T-helper 2 cell treated with Interferon-gamma antibody and Interleukin-4, amounts not matched to agents 100 ng/mL and 5 ng/mL, for 36 hours (primary cell): ENCODE measurements around the gene NR2F1-AS1. TPM values are rescaled to one million over a fixed set of nuclear protein-coding genes. Genes with fewer than 3 reads are reported as not detected.

ENCODE experiments used
- intact Hi-C: fragments of 100-400 bp; cut with micrococcal nuclease; formaldehyde crosslinking; loops from one replicate; pipeline ENCODE4 v1.15.1; 2023
- total RNA-seq: library from RNA; stranded (reverse); gene quantifications from 2 replicates; pipeline ENCODE4 v1.2.3, GENCODE V29; 2022

NR2F1-AS1 gene
- total RNA-seq, 1 donor from 2014 or later = not detected

DNA sequence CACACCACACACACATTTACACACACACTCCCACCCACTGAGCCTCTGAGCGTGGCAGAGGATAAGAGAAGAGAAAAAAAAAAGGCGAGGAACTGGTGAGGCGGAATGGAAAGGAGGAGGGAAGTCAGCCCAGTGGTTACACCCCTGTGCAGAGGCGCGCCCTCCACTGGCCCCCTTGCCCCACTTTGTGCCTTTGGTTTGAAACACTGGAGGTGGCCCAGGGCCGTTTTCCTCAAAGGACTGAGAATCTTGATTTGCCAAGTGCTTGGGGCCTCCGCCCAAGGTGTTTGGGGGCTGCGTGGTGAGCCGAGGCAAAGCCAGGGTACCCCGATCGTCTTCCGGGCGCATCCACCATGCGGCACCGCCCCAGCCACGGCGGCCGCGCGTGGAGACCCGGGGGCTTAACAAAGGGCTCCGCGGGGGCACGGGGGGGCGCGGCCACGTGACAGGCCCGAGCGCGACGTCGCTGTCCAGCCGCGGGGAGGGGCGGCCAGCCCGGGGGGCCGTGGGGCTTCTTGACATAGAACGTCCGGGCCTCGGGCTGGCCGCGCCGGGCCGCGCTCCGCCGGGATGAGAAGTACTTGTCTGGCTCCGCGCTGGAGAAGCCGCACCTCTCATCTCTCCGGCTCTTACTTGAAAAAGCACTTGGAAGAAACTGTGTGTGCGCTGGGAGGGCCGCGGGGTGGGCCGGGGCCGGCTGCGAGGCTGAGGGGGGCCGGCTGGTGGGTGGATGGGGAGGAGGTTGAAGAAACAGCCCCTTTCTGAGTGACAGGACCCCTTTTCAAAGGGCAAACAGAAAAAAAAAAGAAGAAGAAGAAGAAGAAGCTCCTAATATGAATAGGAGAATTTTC, 23.0 kb upstream of the NR2F1-AS1 start:
- intact Hi-C loops = no loop called here

GRCh38 chr5:93603078-93603792, 22.2 kb upstream of the NR2F1-AS1 start:
- intact Hi-C loops = no loop called here

DNA sequence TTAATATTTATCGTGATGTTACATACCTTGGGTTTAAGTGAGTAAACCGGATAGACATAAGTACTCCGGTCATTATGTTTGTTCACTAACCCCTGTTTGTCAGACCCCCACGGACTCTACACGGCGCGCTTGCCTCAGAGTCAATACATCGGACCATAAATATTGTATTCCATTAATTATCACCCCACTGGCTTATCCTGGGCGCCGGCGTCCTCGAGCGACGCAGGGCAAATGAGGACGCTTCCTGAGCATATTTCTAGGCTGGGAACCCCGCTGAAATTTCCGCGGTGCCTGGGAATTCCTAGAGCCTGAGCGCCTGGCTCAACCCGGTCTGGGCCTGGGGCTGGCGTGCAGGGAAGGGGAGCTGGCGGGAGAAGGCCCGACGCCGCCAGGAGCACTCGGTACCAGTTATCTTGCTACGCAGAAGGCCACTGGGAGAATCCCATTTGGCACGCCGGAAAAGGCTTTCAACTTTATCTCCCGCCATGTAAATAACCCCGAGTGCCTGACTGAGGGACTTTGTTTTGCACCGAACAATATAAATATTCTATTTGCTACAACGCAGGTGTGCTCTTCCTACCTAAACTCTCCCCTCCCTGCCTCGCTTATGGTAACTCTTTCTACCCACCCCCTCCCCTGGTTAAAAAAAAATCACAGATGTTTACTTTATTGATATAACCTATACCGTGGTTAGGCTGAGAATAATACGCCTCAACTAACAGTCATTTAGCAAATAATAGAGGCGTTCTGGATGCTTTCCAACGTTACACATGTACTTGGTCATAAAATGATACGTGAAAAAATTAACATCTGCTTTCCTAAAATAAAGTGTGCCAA, 21.4 kb upstream of the NR2F1-AS1 start:
- intact Hi-C loops = no loop called here

DNA sequence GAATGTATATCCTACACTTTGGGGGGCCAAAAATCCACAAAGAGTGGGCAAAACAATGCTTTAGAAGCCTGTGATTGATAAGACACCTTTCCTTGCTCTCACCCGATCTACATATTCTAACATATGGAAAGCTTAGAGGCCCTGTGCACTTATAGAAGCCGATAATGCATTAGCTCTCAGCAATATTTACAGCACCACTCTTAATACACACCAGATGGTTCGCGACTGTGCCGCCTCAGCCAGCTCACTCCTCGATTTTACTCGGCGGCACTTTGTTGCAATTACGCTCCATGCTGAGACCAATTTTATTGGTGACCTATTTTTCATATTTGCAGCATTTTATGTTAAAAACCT, 20.8 kb upstream of the NR2F1-AS1 start:
- intact Hi-C loops = loop anchor here (2.0 kb wide), 1 partner anchor 31 kb away; no protein-coding TSS in a partner anchor

DNA sequence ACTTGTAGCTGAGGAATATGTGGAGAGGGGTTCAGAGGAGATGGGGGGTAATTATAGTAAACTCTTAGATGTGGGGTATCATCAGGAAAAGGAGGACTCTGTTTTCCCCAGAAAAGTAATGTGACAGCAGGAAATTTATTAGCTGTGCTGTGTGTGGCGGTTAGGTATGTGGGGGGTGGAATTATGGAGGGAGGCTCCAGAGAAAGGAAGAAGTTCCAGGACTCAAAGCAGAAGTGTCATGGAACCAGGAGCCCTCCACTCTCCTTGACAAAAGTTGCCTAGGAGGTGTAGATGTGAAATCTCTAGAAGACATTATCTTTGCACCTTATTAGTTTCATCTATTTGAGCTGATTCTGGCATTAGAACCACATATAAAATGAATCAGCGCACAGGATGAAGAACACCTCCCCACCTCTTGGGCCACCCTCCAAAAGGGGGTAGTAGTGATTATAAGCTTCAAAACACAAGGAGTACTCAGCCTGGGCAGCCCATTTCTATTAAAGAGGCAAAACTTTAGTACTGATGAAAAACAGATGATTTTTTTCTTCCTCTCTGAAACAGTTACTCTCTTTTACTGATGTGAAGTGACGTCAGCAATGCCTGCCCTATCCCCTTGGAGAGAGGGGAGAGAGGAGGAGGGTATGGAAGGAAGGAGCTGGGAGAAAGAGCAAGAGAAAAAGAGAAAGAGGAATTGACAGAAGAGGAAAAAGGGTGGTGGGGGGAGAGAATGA, 20.2 kb upstream of the NR2F1-AS1 start:
- intact Hi-C loops = loop anchor here (2.0 kb wide), 1 partner anchor 30 kb away; no protein-coding TSS in a partner anchor

DNA sequence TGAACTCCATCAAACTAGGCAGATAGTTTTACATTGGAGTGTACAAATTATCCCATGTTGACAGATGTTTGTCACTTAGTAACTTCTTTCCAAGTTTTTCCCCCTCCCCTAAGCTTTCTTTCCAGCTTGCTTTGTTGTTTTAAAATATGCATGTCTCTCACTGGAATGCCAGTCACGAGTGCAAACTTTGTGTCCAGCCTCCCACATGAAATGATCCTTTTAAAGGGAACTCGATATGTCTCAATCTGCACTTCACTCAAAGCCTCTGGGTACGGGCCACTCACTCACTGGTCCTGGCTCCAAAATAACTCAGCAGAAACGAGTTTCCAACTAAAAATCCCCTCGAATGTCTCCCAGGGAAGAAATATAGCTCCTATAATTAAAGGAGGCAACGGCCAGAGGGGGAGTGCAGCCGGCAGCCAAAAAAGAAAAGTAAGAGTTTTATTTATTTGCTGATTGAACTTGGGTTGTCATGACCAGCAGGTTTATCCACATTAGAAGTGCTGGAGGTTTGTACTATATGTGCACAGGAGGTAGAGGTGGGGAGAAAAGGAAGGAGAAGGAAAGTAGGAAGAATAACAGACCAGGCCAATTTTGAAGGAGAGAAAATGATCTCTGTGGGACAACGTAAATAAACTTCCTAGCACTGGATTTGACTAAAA, 19.5 kb upstream of the NR2F1-AS1 start:
- intact Hi-C loops = loop anchor here (2.0 kb wide), 1 partner anchor 30 kb away; no protein-coding TSS in a partner anchor

DNA sequence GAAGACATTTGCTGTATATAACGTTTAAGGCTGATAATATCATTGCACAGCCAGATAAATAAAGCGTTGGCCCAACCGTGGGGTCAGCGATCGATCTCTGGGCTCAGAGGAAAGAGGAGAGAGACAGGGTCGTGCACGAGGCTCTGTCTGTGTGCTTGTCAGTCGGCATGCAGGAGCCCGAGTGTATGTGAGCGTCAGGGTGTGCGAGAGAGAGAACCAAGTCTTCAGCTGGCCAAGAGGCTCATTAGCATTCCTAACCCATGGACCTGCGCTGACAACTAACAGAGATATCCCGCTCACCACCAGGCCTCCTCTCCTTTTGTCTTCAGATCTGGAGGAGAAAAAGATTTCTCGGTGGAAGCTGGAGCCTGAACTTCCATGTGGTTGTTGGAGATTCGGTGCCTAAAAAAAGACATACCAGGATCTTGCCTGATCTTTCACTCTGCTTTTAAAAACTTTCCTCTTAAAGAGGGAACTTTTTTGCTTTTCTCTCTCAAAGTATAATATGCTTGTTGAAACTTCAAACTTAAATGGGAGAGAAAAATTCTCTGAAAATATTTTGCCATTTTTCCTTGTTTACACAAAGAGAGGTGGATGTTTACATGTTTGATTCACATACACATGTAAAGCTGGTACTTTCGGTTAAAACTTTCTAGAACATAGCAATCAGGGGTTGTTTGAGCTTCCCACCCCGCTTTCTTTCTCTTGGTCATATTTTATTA, 18.5 kb upstream of the NR2F1-AS1 start:
- intact Hi-C loops = loop anchor here (2.0 kb wide), 1 partner anchor 29 kb away; no protein-coding TSS in a partner anchor

DNA sequence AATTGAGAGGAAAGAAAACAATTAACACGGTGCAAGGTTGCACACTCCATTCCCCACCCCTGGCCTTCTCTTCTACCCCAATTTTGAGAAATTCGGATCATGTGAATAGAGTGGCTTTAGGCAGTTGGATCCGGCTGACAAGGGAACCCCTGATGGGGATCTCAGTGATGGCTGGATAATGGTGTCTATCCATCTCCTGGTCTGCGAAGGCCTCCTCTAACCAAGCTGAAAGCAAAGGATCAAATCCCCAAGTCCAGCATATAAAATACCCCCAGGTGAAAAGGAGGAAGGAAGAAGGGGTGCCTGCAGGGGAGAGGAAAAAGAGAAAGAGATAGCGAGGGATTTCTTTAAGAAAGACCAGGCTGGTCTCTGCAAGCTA, 18.0 kb upstream of the NR2F1-AS1 start:
- intact Hi-C loops = no loop called here

GRCh38 chr5:93598091-93599000, 17.3 kb upstream of the NR2F1-AS1 start:
- intact Hi-C loops = no loop called here

DNA sequence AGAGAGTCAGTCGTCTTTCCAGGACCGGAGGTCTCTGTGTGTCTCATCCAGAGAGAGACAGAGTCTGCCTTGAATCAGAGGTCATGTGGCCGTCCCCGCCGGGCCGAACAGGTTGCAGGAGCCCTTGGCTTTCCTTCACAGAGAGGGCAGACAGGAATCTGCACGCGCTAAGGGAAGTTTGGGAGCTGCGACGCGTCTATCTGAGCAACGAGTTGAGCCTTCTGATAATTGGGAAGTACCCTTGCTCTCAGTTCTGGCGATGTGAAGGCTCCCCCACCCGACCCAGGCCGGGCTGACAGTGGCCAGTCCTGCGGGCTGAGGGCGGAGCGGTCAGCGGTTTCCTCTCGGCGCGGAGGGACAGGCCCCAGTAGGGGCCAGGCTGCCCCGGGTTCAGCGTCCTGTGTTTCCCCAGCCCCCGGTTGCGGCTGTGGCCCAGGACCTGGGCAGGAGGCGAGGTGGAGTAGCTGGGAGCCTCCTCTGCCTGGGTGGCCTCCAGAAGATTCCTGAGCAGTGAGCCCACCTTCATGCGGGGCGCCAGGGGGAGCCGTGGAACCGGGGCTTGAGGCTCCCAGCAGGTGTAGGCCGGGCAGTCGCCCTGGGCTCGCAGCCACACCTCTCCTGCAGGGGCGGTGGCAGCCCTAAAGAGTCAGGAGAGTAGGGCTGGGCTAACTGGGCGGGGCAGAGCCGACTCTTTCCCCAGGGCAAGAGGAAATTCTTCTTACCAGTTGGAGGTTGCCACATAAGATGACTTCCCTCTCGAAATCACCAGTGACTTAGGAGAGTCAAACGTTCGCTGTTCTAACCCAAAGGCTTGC, 15.9 kb upstream of the NR2F1-AS1 start:
- intact Hi-C loops = no loop called here

GRCh38 chr5:93596310-93596675, 15.3 kb upstream of the NR2F1-AS1 start:
- intact Hi-C loops = no loop called here

DNA sequence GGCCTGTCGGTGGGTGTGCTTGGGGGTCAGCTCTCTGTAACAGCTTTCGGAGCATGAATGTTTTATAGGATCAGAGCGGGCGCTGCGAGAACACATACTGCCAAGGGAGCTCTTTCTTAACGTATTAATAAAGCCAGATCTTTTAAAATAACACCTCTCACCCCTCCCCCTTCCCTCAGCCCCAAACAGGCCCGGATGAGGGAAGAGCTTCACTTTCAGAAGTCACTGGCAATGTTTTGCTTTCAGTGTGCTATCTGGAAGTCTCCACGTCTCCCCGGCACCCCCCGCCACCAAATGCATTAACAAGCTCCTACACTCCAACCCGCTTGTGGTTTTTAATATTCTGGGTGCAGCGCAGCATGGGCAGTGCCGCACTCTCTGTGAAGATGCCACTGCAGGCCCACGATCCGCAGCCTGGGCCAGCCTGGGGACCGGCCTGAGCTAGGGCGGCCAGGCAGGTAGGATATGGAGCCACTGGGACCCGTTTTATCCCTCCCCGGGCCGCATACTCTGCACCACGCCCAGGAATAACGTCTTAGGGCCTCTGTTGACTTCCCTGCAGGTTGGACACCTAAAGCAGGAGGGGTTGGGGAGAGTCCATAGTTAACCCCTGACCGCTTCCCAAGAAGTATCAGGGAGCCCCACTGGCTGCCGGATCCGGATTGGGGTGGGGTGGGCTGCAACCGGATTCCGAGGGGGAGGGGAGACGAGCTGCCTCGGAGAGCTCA, 14.6 kb upstream of the NR2F1-AS1 start:
- intact Hi-C loops = no loop called here

DNA sequence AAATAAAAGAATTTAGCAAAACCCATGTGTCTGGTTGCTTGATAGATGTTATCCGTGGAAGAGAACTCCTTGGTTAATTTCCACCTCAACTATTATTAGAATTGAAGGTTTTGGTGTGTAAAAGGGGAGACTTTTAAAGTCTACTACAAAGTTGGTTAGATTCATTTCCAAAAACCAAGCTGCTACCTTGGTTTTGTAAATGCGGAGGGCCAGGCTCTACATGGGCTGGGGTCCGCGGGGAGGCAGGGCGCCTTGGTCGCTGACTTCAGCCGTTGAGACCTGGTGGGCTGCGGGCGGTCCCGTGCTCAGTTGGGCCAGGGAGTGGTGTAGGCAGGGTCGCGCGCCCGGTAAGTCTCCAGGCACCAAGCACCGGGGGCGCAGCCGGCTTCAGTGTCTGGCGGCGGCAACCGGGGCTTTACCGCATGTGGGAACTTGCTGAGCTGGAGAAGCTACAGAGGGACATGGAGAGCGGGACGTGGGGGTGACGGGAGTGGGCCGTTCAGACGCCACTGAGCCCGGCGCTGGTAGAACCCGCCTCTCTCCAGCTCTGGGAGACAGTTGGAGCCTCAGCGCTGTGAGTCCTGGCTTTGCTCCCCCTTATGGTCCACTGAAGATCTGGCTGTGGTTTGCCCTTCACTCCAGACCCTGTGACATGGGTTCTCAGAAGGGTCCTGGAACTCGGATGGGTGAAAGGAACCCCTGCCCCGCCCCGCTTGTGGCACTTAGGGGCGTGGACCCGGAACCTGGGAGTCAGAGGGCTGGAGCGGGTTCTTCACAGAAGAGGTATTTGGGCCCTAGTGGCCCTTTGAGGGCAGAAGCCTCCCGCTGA, 13.8 kb upstream of the NR2F1-AS1 start:
- intact Hi-C loops = no loop called here

DNA sequence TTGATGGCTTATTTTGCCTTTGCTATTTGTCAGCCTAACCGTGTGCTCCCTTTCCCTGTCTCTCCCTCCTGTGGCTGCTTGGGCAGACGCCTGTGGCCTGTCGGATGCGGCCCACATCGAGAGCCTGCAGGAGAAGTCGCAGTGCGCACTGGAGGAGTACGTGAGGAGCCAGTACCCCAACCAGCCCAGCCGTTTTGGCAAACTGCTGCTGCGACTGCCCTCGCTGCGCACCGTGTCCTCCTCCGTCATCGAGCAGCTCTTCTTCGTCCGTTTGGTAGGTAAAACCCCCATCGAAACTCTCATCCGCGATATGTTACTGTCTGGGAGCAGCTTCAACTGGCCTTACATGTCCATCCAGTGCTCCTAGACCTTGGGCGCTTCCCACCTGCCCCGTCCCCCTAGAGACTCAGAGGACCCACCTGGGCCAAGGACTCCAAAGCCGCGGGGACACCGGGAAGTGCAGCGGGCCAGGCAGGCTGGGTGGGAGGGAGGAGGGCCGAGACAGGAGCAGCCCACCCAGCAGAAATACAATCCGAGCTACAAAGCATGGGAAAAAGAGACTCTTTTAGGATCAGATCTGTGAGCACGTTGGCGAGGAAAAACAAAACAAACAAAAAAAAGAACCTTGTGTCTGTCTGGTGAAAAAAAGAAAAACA, 12.6 kb upstream of the NR2F1-AS1 start:
- intact Hi-C loops = no loop called here

DNA sequence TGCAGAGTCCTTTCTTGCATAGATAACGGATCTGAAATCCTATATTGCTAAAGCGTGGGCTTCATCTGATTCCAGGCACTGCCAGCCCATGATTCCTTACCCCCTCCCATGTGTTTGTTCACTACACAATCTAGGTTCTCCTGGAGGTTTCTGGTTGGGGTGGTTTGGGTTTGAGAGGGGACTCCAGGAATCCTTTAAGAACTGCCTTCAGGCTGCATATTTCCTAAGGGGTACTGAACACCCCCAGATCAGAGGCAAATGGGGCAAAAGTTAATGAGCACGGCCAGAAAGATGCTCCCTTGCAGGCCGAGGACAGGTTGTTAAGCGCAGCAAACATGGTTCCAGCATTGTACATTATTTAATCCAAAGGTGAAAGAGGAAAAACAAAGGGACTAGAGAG, 11.9 kb upstream of the NR2F1-AS1 start:
- intact Hi-C loops = no loop called here
